GM21390 (cell line): Measurements from ENCODE around the gene ZSWIM7.
A peak's percentile ranks its signal among the peaks of the same experiment; 100 is the strongest.

ENCODE experiments used
- ATAC-seq: cut with Tn5 transposase; IDR thresholded peaks from one replicate; pipeline ENCODE4 v1.9.1; 2021; ENCODE audit not compliant: unreplicated experiment

ZSWIM7 gene, protein sequence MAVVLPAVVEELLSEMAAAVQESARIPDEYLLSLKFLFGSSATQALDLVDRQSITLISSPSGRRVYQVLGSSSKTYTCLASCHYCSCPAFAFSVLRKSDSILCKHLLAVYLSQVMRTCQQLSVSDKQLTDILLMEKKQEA

DNA sequence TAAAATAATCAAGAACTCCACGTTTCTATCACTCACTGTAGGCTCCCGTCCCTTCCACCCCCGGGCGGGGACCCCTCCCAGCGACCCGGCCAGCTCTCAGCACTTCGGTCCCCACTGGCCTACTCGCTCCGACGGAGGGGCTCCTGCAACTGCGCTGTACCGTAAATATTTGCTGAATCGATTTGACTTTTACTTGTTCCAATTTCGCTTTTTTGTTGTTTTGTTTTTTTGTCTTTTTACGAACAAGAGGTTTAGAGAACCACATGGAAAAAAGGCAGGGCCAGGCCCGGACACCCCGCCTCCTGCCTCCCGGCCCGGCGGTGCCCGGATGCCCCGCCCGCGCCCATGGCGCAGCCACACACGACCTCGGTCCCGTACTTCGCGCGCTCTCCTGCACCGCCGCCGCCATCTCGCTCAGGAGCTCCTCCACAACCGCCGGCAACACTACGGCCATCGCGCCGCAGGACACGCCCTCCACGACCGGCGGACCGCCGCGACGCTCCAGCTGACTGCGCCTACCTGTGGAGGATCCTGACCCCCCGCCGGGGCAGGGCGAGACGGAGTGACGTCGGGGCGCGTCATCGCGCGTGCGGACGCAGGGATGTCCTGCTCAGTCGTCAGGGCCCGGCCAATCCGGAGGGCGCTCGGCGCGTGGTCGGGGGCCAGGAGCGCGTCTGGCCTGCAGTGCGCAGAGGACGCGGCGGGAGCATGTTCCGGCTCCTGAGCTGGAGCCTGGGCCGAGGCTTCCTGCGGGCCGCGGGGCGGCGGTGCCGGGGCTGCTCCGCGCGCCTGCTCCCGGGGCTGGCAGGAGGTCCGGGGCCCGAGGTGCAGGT is at the start of gene ZSWIM7, which contains the start of gene TTC19:
Gene ZSWIM7, minus strand, starts transcription at position 564 of the 833 bp plus-strand sequence. Its CDS starts 110 bp downstream, at position 454.
Gene TTC19, plus strand, starts transcription at position 684 of the 833 bp plus-strand sequence. Its CDS starts 25 bp downstream, at position 709.
- peak; percentile 91 for ATAC-seq

DNA sequence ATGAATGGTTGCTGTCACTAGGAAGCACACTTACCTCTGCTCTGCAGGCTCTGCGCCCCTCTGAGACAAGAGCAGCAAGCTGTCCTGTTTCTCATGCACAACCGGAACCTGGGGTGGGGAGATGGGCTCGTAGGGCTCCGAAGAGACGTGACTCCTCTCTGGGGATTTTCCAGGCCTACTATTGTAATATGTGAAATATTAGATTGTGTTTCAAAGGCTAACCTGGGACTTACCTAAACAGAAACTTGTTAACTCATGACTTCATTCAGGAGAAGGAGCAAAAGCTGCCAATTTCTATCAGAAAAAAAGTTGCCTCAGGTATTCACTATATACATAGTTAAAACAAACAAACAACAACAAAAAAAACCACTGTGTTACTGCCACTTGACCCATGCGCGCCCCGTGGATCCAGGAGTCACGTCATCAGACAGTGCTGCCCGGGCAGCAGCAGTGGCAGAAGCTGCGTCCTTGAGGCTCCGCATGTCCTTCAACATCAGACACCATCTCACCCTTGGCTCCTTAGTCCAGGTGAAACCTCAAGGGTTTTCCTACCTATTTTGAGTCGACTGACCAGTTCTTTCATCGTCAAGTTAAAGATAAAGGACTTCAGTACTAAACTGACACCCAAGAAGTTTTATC is 49.4 kb upstream of the ZSWIM7 start:
- ATAC-seq = no peak

DNA sequence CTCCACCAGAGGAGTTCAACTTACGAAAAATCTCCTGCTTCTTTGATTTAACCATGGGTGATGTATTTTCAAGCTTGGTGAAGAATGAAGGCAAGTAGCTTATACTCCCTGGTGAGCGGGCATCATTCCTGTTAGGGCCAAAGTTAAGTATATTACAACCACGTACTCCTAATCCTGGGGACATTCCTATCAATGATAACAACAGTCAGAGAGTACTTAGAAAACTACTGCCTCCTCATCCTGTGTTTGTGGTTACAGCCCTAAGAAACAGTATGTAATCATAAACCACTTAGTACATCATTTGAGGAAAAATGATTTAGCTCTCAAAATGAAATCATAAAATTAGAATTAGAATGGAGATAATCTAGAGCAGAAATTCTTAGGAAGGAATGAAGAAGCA is 47.5 kb upstream of the ZSWIM7 start:
- ATAC-seq = no peak

DNA sequence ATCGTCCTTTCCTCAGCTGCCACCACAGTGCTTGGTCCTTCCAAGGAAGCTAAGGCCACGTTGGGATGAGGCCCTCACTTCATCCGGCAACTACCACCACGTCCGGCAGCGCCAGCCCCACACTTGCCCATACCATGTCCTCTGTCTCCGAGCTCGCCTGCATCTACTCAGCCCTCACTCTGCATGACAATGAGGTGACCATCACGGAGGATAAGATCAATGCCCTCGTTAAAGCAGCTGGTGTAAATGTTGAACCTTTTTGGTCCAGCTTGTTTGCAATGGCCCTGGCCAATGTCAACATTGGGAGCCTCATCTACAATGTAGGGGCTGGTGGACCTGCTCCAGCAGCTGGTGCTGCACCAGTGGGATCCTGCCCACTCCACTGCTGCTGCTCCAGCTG is 45.0 kb upstream of the ZSWIM7 start:
- no peak for ATAC-seq

DNA sequence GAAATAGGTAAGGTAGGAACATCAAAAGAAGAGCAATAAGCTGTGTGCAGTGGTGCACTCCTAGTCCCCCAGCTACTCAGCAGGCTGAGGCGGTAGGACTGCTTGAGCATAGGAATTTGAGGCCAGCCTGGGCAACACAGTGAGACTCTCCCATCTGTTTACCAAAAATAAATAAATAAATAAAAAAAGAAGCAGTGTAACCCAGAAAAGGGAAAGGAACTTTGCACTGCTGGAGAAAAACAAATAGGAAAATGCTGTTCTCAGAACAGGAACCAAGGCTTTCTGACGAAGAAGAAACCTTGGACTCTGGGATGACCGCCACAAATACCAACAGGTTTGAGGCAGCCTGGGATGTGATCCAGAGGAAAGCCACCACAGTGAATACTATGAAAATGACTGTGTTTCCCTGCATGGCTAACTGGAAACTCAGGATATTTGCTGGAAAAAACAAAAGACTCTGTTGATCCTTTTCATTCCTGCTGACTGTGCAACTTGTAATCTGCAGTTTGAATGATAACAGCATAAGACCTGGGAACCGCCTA is 41.3 kb upstream of the ZSWIM7 start:
- ATAC-seq = no peak

DNA sequence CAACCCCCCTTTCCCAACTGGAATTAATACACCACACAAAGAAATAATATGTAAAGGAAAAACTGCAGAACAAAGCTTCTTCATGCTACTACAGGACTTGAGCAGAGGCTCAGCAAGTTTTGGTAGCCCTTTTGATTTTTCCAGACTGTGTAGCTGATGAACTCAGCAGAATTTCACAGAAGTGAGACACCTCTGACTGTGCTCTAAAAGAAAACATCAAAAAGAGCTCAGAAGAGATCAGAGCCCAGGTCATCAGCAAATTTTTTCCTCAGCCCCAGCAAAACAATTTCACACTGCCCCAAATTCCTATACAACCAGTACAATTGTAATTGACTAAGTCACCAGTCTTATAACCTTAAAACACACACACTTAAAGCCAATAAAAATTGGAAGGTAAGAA is 38.1 kb upstream of the ZSWIM7 start:
- ATAC-seq = no peak

DNA sequence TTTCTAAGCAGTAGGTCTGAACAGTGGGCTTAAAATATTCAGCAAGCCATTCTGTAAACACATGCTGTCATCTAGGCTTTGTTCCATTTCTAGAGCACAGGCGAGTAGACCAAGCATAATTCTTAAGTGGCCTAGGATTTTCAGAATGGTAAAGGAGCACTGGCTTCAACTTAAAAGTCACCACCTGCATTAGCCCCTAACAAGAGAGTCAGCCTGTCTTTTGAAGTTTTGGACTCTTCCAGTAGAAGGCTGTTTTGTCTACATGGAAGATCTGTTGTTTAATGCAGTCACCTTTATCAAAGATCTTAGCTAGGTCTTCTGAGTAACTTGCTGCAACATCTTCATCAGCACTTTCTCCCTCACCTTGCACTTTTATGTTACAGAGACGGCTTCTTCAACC is 36.8 kb upstream of the ZSWIM7 start:
- no peak for ATAC-seq

DNA sequence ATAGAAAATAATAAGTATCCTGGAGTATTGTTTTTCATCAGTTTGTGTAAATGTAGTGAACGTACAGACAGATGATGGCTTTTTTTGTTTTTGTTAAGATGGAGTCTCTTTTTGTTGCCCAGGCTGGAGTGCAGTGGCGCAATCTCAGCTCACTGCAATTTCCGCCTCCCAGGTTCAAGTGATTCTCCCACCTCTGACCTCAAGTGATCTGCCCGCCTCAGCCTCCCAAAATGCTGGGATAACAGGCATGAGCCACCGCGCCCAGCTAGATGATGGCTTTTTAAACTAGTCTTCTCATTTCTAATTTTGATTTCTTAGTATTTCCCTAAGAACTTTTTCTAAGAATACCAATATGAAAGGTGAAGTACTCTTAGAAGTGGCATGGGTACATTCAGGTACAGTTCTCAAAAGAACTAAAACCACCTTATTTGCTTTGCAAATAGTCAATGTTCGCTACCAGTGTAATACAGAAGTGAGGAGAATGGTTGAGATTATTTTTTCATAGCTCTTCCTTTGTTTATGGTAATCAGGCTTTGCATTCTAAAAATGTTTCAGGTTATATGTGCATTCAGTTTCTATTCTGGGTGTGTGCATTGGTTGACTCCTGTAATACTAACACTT is 34.3 kb upstream of the ZSWIM7 start:
- ATAC-seq = no peak

DNA sequence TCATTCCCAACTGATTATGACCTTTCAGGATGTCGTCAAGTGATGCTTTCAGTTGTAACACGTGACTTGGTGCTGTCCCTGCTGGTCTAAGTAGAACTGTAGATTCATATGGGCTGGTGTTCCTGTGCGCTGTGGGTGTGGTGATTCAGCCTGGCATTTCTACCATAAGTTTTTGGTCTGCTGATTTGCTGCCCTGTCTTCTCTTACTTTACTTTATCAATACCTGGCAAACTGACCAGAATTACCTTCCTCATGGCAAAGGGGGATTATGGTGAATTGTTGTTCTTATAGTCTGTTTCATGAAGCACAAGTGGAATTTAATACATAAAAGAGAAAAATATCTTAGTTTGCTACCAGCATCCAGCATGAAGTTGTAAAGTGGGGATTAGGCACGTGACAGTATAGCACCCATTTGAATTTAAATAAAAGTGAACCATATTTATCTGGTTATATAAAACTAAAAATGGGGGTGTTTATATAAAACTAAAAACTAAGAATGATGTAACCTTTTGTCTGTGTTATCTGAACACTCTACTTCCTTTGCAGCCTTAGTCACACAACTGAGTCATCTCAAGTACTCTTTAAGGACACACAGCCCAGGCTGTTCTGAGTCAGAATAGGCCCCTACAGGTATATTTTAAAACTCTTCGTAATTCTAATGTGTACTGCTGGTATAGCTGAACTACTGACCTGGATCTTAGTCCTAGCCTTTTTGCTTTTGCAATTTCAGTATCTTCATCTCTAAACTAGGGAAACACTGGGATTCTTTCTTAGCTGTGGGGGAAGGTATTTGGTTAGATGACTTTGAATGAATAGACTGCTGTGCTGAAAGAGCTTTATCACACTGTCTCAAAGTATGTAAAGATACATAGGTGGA is 28.4 kb upstream of the ZSWIM7 start:
- ATAC-seq = peak; percentile 94

DNA sequence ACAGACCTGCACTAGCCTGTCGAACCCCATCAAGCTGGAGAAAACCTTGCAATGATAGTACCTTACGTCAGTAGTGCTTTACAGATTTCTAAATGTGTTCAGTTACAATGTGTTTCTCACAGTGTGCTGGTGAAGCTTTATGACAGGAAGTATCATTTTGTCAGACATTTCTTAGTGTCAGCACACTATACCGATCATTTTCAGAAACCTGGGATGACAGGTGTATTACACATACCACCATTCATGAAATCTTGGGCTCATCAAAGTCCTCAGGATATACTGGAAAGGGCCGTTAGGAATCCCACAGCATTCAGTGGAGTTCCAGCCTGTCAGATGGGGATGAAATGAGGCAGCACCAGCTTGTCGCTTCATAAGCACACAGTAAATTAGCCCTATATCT is 27.4 kb upstream of the ZSWIM7 start:
- ATAC-seq = no peak

DNA sequence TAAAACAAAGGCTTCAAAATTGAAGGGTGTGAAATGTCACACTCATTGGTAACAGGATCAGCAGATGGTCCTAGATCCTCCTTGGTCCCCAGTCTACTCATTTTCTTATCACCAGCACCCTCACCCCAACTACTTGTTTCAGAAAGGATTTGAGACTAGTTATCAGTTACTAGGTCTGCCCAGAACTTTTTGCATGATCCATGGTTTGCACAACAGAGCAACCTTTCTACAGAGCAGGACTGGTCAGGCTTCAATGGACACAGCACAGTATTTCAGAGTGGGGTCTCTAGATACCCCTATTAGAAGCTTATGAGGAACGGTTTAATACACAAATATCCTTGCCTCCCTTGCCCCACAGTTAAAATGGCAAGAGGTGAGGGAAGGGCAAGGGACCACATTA is 25.7 kb upstream of the ZSWIM7 start:
- no peak for ATAC-seq

DNA sequence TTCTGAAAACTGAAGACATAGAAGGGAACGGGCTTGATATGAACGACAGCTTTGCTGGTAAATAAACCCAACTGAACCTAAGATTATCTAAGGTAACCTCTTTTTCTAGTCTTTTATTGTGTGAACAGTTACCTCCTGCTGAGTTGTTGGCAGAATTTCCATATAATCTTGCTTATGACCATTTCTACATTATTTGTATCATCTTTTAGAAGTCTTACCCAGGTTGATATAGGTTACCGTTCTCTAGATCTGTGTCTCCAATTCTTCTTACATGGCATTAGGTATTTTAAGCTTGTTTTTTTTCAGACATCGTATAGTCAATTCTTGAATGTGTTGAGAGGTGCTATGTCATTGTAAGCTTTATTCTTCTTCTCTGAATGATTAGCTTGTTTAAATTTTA is 24.4 kb upstream of the ZSWIM7 start:
- no peak for ATAC-seq

DNA sequence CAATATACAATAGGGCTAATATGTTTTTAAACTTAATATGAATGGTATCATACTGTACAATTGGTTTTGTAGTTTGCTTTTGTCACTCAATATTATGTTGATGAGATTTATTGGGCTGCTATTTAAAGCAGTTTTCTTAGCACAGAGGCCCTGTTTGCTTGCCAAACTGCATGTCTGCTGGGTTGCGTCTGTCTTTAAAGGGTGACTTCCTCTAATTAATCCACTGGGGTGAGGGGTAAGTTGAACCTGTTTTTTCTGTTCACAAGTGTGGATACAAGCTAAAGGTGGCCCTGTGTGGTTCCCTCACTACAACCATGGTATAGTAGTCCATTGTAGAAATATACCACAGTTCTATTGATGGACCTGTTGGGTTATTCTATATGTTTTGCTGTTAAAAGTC is 19.8 kb upstream of the ZSWIM7 start:
- no peak for ATAC-seq

DNA sequence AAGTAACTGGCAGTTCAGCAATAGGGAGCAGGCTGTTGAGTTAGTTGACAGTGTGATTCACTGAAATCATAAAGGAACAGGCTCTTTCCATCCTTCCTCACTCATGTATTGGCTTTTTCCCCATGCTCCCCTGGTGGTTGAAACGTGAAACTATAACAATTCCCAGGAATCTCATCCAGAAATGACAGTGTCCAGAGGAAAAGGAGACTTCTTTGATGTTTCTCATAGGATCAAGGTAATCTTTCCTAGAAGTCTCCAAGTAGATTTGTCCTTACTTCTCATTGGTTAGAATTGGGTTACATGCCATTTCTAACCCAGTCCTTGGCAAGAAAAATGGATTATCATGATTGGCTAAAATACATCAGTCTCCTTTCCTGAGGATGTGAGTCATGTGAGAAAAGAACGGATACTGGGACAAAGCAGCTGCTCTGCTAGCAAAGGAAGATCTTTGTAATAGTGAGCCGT is 14.5 kb upstream of the ZSWIM7 start:
- ATAC-seq = no peak

DNA sequence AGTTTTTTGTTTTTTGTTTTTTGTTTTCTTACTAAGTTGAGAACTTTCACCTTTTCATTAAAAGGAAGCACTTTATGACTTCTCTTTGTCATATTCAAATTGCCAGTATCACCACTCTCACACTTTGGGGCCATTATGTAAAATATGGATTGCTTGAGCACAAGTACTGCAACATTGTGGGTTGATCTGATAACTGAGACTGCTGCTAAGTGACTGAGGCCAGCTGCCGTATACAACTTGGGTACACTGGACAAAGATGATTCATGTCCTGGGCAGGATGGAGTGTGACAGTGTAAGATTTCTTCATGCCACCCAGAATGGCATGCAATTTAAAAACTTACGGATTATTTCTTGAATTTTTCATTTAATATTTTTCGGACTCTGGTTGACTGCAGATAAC is 7.9 kb upstream of the ZSWIM7 start:
- no peak for ATAC-seq

DNA sequence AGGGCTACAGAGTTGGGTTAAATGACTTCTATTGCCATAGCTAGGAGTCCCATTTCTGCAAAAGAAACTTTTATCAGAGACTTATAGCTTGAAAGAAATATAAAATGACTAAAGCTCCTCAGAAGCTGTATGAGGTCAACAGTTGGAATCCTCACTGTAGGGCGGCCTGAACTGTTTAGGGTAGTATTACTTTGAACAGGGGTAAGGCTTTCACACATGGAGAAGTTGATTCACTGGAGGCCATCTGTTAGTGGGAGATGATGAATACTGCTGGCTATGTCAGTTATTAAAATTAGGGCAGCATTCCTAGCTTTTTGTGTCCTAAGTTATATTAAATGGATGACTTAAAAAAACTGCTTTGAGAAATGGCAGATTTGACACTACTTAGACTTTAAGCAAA is 6.1 kb upstream of the ZSWIM7 start:
- no peak for ATAC-seq

DNA sequence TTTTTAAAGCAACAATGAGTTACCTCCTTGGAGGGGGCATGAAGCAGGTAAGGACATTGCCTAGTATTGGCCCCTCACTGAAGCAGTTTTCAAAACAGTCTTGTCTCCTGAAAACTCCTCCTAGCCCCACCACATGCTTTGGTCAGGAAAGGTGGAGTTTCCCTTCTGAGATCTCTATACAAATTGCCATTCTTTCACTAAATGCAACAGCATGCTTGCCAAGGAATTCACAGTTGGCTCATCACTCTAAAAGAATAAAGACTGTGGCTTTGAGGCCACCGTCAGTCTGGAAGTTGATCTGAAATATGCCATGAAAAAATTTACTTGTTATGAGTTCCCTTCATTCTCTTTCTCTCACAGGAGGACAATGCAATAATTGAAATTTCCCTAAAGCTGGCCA is 4.3 kb upstream of the ZSWIM7 start:
- ATAC-seq = no peak

DNA sequence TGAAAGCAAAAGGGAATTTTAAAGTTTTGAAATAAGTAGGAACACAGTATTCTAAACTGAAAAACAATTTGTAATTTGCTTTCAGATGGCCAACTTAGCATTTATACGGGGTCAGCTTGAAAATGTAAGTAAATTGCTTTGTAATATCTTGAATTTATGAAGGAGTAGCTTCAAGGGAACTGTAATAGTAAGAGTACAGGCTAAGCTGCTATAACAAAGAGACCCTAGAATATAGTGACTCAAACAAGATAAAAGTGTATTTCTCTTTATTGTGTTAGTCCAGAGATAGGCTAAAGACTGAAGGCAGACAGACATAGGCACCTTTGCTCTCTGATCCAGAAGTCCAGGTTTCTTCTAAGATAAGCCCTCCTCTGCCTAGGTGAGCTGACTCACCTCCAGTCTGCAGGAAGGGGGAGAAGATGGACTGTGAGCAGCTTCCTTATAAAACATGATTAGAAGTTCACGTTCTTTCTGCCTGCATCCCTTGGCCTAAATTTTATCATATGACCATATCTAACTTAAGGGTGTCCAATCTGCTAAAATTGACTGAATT is 3.3 kb upstream of the ZSWIM7 start:
- ATAC-seq = no peak

DNA sequence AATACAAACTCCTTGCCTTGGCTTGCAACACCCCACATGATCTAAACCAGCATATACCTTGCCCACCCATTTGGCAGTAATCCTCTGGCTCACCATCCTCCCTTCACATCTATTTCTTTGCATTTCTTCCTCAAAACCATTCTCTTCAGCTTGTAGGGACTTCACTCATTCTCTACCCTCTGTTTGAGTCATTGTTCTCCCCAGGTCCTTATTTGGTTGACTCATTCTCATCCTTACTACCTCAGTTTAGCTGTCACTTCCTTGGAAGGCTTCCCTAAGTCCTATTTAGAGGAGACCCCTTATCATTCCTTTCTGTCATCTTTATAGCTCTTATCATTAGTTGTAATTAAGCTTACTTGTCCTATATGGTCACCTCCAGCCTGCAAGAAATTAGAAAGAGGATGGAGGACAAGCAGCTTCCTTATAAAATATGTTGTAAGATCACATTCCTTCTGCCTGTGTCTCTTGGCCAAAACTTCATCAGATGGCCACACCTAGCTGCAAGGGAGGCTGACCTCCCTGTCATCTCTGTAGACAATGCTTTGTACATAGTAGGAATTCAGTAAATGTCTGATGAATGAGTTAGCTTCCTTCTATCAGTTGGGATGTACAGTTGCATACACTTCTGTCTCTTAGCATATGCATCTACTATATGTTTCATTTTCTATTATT is 1.9 kb upstream of the ZSWIM7 start:
- no peak for ATAC-seq
